ENCODE measurements around the gene SLC35D1. TPM values are rescaled to one million over a fixed set of nuclear protein-coding genes. Genes with fewer than 3 reads are reported as not detected.

SLC35D1 gene
- total and polyA plus RNA-seq, 10 of the 15 experiments (the other 5 are each of a cell fraction or from before 2014, with no cell fraction given): 2.9 to 12.4 (median 8.6) TPM

DNA sequence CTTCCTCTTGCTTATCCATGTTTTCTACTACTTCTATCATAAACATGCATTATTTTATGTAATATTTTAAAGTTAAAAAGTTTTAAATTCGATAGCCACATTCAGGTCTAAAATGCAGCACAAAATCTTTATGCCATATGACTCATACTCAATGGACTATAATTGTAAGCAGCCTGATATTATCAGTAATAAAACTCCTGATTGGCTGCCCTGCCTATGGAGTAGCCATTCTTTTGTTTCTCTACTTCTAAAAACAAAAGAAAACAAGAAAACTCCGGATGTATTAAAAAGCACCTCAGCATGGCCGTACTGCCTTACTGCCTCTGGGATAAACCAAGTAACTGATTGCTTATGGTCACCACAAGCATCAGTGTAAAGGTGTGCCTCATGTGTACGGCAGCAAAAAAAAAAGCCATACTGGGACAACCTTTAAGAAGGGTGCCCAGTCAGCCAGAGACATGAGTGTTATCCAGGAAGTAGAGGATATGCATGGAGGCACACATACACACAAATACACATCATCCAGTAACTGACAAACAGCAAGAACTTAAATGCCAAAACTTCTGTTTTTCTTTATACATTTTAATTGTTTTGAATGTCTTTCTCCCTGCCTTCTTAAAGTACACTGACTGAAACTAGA is 9.2 kb downstream of the SLC35D1 start:
- BruUV-seq (replicated peaks): no TSS peak
- Histone ChIP-seq H3K4me2 (ENCODE audit: control insufficient read depth, insufficient read depth) (no peak overlapping the region), H3K27ac (ENCODE audit: control insufficient read depth, insufficient read depth) (no peak overlapping the region), H3K36me3 (ENCODE audit: control insufficient read depth in 2 of 2, insufficient read depth in 2 of 2, low read length in 1 of 2) (peaks cover 2 to 12% of the 10 kb centered on the region in 2 experiments; a peak in 3 of 4 replicates), H3K4me3 (no peak overlapping the region), H3K27me3 (replicated peaks in 1 of 2; ENCODE audit: control insufficient read depth in 2 of 2, insufficient read depth in 2 of 2, low read length in 1 of 2) (no peaks in the 10 kb centered on the region), H3K79me2 (ENCODE audit: control insufficient read depth, insufficient read depth, low read length) (no peaks in the 10 kb centered on the region), H3K9ac (ENCODE audit: control insufficient read depth, insufficient read depth, low read length) (no peak overlapping the region), H3K9me3 (replicated peaks; ENCODE audit: control insufficient read depth, insufficient read depth, low read length) (no peaks in the 10 kb centered on the region), H4K20me1 (ENCODE audit: control insufficient read depth, insufficient read depth) (no peaks in the 10 kb centered on the region), H2AFZ (ENCODE audit: control insufficient read depth, low read depth, low read length) (no peak overlapping the region), H3K4me1 (ENCODE audit: control insufficient read depth, insufficient read depth, low read length) (no peaks in the 10 kb centered on the region)
- in situ Hi-C loops (cut with MboI) (no loop called here), intact Hi-C loops (cut with micrococcal nuclease; ENCODE audit: unreplicated experiment) (no loop called here)
- ChIA-PET RAD21 (ENCODE audit: unreplicated experiment) (no interaction called here), POLR2A (interaction anchor here (0.9 kb wide), 1 partner anchor 9 kb away, joined by 3 read pairs; the partner anchor contains the start of gene SLC35D1), CTCF (interaction anchor here (1.6 kb wide), 1 partner anchor 48 kb away, joined by 3 read pairs; no protein-coding TSS in a partner anchor), SMC1A (ENCODE audit: uncharacterized antibody, unreplicated experiment) (interaction anchor here (0.6 to 0.8 kb wide), 3 partner anchors 10 to 88 kb away, joined by 3 read pairs; no protein-coding TSS in a partner anchor)
- FAIRE-seq: no peak
- DNase-seq (ENCODE audit: low read depth, low spot score): no peak
- peak; percentile 57; the same call in 2 of the 3 replicates for ATAC-seq
- WGBS (ENCODE audit: insufficient coverage, insufficient replicate concordance, low lambda C conversion rate, missing lambda C conversion rate): 72% methylated on average over 4 of the region's 4 CpGs
- TF ChIP-seq, protein P1, sequence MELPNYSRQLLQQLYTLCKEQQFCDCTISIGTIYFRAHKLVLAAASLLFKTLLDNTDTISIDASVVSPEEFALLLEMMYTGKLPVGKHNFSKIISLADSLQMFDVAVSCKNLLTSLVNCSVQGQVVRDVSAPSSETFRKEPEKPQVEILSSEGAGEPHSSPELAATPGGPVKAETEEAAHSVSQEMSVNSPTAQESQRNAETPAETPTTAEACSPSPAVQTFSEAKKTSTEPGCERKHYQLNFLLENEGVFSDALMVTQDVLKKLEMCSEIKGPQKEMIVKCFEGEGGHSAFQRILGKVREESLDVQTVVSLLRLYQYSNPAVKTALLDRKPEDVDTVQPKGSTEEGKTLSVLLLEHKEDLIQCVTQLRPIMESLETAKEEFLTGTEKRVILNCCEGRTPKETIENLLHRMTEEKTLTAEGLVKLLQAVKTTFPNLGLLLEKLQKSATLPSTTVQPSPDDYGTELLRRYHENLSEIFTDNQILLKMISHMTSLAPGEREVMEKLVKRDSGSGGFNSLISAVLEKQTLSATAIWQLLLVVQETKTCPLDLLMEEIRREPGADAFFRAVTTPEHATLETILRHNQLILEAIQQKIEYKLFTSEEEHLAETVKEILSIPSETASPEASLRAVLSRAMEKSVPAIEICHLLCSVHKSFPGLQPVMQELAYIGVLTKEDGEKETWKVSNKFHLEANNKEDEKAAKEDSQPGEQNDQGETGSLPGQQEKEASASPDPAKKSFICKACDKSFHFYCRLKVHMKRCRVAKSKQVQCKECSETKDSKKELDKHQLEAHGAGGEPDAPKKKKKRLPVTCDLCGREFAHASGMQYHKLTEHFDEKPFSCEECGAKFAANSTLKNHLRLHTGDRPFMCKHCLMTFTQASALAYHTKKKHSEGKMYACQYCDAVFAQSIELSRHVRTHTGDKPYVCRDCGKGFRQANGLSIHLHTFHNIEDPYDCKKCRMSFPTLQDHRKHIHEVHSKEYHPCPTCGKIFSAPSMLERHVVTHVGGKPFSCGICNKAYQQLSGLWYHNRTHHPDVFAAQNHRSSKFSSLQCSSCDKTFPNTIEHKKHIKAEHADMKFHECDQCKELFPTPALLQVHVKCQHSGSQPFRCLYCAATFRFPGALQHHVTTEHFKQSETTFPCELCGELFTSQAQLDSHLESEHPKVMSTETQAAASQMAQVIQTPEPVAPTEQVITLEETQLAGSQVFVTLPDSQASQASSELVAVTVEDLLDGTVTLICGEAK (IDR thresholded peaks at IDR 0.05; ENCODE audit: borderline replicate concordance): no peak
- TF ChIP-seq, protein P2, sequence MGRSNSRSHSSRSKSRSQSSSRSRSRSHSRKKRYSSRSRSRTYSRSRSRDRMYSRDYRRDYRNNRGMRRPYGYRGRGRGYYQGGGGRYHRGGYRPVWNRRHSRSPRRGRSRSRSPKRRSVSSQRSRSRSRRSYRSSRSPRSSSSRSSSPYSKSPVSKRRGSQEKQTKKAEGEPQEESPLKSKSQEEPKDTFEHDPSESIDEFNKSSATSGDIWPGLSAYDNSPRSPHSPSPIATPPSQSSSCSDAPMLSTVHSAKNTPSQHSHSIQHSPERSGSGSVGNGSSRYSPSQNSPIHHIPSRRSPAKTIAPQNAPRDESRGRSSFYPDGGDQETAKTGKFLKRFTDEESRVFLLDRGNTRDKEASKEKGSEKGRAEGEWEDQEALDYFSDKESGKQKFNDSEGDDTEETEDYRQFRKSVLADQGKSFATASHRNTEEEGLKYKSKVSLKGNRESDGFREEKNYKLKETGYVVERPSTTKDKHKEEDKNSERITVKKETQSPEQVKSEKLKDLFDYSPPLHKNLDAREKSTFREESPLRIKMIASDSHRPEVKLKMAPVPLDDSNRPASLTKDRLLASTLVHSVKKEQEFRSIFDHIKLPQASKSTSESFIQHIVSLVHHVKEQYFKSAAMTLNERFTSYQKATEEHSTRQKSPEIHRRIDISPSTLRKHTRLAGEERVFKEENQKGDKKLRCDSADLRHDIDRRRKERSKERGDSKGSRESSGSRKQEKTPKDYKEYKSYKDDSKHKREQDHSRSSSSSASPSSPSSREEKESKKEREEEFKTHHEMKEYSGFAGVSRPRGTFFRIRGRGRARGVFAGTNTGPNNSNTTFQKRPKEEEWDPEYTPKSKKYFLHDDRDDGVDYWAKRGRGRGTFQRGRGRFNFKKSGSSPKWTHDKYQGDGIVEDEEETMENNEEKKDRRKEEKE (IDR thresholded peaks at IDR 0.05): no peak
- no peak for TF ChIP-seq ZSCAN29 (IDR thresholded peaks at IDR 0.05)
- TF ChIP-seq PAX8 (IDR thresholded peaks at IDR 0.05): no peak
- TF ChIP-seq SMC3 (IDR thresholded peaks at IDR 0.05; ENCODE audit: borderline replicate concordance, low read length): no peak
